Heart left ventricle (tissue), 16 donors: ENCODE results near the gene CUL4A. TPM values are rescaled to one million over a fixed set of nuclear protein-coding genes. Genes with fewer than 3 reads are reported as not detected.
A peak's percentile ranks its signal among the peaks of the same experiment; 100 is the strongest.

Experiments
- ATAC-seq, 4 donors: fragments of 200-7000 bp; cut with Tn5 transposase; one replicate each; pipeline ENCODE4 v1.9.1; 2020 to 2022; ENCODE audit warnings: moderate library complexity in 4 of 4, mild to moderate bottlenecking in 3 of 4, moderate number of reproducible peaks in 1 of 4
- DNase-seq, 5 donors: peaks; one replicate each; pipeline ENCODE4 v3.0.0-alpha.2; 2020
- H3K27ac ChIP-seq, 12 donors: fragments of 200-600 bp; sonication (generic) in 4 of 12; one replicate each; pipeline versions ENCODE4 v1.5.0 to v1.8.0; 2016 to 2022; ENCODE audit warnings: mild to moderate bottlenecking in 2 of 12
- H3K27me3 ChIP-seq, 9 donors: fragments of 200-600 bp; sonication (generic) in 2 of 9; one replicate each; pipeline versions ENCODE4 v1.5.1 to v1.8.0; 2016 to 2022; ENCODE audit warnings: mild to moderate bottlenecking in 3 of 9
- H3K36me3 ChIP-seq, 9 donors: fragments of 200-600 bp; sonication (generic) in 2 of 9; one replicate each; pipeline versions ENCODE4 v1.5.0 to v1.8.0; 2018 to 2022; ENCODE audit warnings: mild to moderate bottlenecking in 2 of 9
- H3K4me1 ChIP-seq, 12 donors: fragments of 200-600 bp; sonication (generic) in 4 of 12; one replicate each; pipeline versions ENCODE4 v1.5.0 to v1.8.0; 2016 to 2022; ENCODE audit warnings: mild to moderate bottlenecking in 3 of 12
- H3K4me3 ChIP-seq, 12 donors: fragments of 200-600 bp; sonication (generic) in 4 of 12; one replicate each; pipeline versions ENCODE4 v1.5.0 to v1.8.0; 2017 to 2022; ENCODE audit warnings: mild to moderate bottlenecking in 9 of 12, moderate library complexity in 4 of 12
- H3K9me3 ChIP-seq, 12 donors: fragments of 200-600 bp; sonication (generic) in 4 of 12; one replicate each; pipeline versions ENCODE4 v1.5.0 to v1.8.0; 2016 to 2022; ENCODE audit warnings: mild to moderate bottlenecking in 1 of 12
- POLR2A ChIP-seq, 2 donors: fragments of 450-650 bp; IDR thresholded peaks; one replicate each; pipeline ENCODE4 v1.6.1; 2017; ENCODE audit warnings: antibody characterized with exemption in 2 of 2, mild to moderate bottlenecking in 2 of 2, moderate library complexity in 2 of 2
- WGBS, 4 donors: extraction: QIAGEN DNeasy Blood & Tissue Kit in 2 of 4; methylation state at CpG; one replicate each; pipeline versions ENCODE4 v1.1.5 to v1.1.7; 2013 to 2018; 5-methylcytosine and 5-hydroxymethylcytosine counted together
- intact Hi-C, 10 donors: fragments of 100-400 bp; cut with DNase I; formaldehyde crosslinking; loops; one replicate each; pipeline versions ENCODE4 v1.11.1 to v1.14.2; 2022
- polyA plus RNA-seq, 2 donors: library from polyadenylated mRNA; stranded (reverse); fragments of 200-250 nt; gene quantifications; one replicate each; pipeline ENCODE4 v1.2.3, GENCODE V29; 2013
- total RNA-seq, 9 donors: library from RNA; depleted of rRNA in 2 of 9; stranded (reverse); fragments of >200 nt in 2 of 9; fragmentation: NEBNext Ultra II Directional in 3 of 9; extraction: Animal tissue kit (Norgen Biotek cat#: 25700) in 3 of 9; gene quantifications; one replicate each; pipeline versions ENCODE4 v1.1.0 to v1.2.4, GENCODE V29; 2016 to 2023
- TF ChIP-seq, protein P1 (sequence below), 12 donors: fragments of 200-600 bp; sonication (generic) in 4 of 12; IDR thresholded peaks; one replicate each; pipeline versions ENCODE4 v1.5.0 to v1.8.0; 2018 to 2022; ENCODE audit warnings: antibody characterized with exemption in 12 of 12, mild to moderate bottlenecking in 5 of 12
- donor health status: ischemic (EF 13 %, LVEDD 7.1; RV severe dilation, severe dysfunction).
- donor health status: healthy with polysubstance abuse.
- donor health status: DM: no; HTN: yes; CAD: no.
- donor health status: DM: no; HTN: no; CAD: no.
- donor health status: ischemic (EF 25% LVEDD 6.9; RV normal size, moderate dysfunction).
- donor health status: ischemic (EF 25% LVEDD 5.7; RV mildly dilated, moderate dysfunction).
- donor health status: healthy.
- donor health status: DM: yes; HTN: yes; CAD: no.
- donor health status: ischemic (EF 35%, LVEDD 5.7; RV mildly dilated, moderate dysfunction).
- donor health status: nonischemic (EF 11% LVEDD 7.7; RV severe dilation, severe dysfunction).
- donor health status: DM: yes; HTN: yes; CAD: no.
- donor health status: PGD.
- donor health status: ischemic (EF 29% LVEDD 5.4; RV normal size, mild dysfunction).
- donor health status: nonischemic (EF 23%, LVEDD 6.1; RV moderate dilation, normal function).

CUL4A gene
- total and polyA plus RNA-seq, 11 donors, result 29.7 to 121 (median 109) TPM

- peaks cover 0 to 4% (median 0%) of the 10 kb centered on the region in 9 donors for H3K36me3 ChIP-seq
- peaks cover 0 to 24% (median 12%) of the 10 kb centered on the region in 9 donors for H3K27me3 ChIP-seq
- peaks cover 0 to 3% (median 0%) of the 10 kb centered on the region in 12 donors for H3K4me1 ChIP-seq
- no peak overlapping the region for H3K4me3 ChIP-seq
- DNase-seq, result no peak
- peaks cover 0 to 8% (median 0%) of the 10 kb centered on the region in 12 donors for H3K9me3 ChIP-seq
- peak in 1 of 4 donors; percentile 13 for ATAC-seq
- 30 to 42% (median 32%) methylated on average over 25 of the region's 25 CpGs for WGBS, 4 donors
- no peak overlapping the region for H3K27ac ChIP-seq
- no peak for TF ChIP-seq POLR2A (IDR thresholded peaks at IDR 0.05)
- TF ChIP-seq, protein P1, sequence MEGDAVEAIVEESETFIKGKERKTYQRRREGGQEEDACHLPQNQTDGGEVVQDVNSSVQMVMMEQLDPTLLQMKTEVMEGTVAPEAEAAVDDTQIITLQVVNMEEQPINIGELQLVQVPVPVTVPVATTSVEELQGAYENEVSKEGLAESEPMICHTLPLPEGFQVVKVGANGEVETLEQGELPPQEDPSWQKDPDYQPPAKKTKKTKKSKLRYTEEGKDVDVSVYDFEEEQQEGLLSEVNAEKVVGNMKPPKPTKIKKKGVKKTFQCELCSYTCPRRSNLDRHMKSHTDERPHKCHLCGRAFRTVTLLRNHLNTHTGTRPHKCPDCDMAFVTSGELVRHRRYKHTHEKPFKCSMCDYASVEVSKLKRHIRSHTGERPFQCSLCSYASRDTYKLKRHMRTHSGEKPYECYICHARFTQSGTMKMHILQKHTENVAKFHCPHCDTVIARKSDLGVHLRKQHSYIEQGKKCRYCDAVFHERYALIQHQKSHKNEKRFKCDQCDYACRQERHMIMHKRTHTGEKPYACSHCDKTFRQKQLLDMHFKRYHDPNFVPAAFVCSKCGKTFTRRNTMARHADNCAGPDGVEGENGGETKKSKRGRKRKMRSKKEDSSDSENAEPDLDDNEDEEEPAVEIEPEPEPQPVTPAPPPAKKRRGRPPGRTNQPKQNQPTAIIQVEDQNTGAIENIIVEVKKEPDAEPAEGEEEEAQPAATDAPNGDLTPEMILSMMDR (IDR thresholded peaks at IDR 0.05), result no peak
- intact Hi-C loops, result no loop called here
Observed at GRCh38 chr13:113162783-113163685, 46.4 kb upstream of the CUL4A start.

DNA sequence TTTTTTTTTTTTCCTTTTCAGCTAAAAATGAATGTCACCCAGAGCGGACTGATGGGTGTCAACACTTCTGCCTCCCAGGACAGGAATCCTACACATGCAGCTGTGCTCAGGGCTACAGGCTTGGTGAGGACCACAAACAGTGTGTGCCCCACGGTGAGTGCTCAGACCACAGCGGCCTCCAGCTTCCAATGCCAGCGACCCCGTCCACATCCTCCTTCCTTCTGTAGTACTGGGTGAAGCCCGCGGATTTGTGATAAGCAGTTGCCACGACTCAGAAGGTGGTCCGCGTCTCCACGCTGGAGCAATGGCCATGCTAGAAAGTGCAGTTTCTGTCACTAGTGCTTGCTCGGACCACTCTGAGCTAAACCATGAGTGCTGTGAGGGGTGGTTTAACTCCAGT lies 44.9 kb upstream of the CUL4A start:
- Histone ChIP-seq H3K9me3 (peaks cover 0 to 10% (median 0%) of the 10 kb centered on the region in 12 donors), H3K4me1 (peaks cover 0 to 6% (median 0%) of the 10 kb centered on the region in 12 donors), H3K36me3 (peaks cover 0 to 14% (median 0%) of the 10 kb centered on the region in 9 donors), H3K27me3 (peaks cover 0 to 24% (median 12%) of the 10 kb centered on the region in 9 donors), H3K27ac (no peak overlapping the region), H3K4me3 (no peak overlapping the region)
- DNase-seq (no peak), ATAC-seq (no peak)
- intact Hi-C loops, result no loop called here
- TF ChIP-seq, protein P1 (IDR thresholded peaks at IDR 0.05), result no peak
- TF ChIP-seq POLR2A (IDR thresholded peaks at IDR 0.05), result no peak
- 70 to 77% (median 76%) methylated on average over 12 of the region's 12 CpGs for WGBS, 4 donors

- WGBS, 4 donors, result 78 to 89% (median 85%) methylated on average over 10 of the region's 10 CpGs
- no peak for DNase-seq
- Histone ChIP-seq H3K36me3 (peaks cover 0 to 18% (median 5%) of the 10 kb centered on the region in 9 donors), H3K27ac (no peak overlapping the region), H3K27me3 (peaks cover 0 to 8% (median 3%) of the 10 kb centered on the region in 9 donors), H3K4me1 (peaks cover 0 to 11% (median 4%) of the 10 kb centered on the region in 12 donors), H3K4me3 (no peak overlapping the region), H3K9me3 (peaks cover 0 to 10% (median 0%) of the 10 kb centered on the region in 12 donors)
- no peak for TF ChIP-seq POLR2A (IDR thresholded peaks at IDR 0.05)
- TF ChIP-seq, protein P1 (IDR thresholded peaks at IDR 0.05), result no peak
- ATAC-seq, result no peak
- intact Hi-C loops, result no loop called here
Observed at GRCh38 chr13:113166266-113166665, 43.1 kb upstream of the CUL4A start.

DNA sequence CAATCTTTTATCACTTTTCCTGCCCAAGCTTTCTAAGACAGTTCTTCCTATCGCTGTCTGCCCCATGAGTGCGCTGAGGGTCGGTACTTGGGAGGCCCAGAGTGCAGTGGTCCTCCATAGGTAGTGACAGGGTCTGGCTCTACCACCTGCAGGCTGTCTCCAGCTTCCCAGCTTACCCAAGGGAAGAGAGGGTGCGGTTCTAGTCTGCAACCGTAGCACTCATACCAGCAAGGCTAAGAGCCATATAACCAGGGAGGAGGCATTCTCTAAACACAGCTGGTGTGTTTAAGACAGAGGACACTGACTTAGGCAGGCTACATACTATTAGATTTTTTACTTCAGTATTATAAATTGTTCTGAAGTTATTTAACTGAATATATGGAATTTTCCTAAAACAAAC lies 42.7 kb upstream of the CUL4A start:
- Histone ChIP-seq H3K27me3 (peaks cover 0 to 7% (median 0%) of the 10 kb centered on the region in 9 donors), H3K4me3 (no peak overlapping the region), H3K9me3 (peaks cover 0 to 10% (median 0%) of the 10 kb centered on the region in 12 donors), H3K4me1 (peaks cover 0 to 11% (median 4%) of the 10 kb centered on the region in 12 donors), H3K36me3 (peaks cover 0 to 23% (median 10%) of the 10 kb centered on the region in 9 donors), H3K27ac (no peak overlapping the region)
- no peak for TF ChIP-seq POLR2A (IDR thresholded peaks at IDR 0.05)
- TF ChIP-seq, protein P1 (IDR thresholded peaks at IDR 0.05), result no peak
- intact Hi-C loops, result no loop called here
- ATAC-seq (no peak), DNase-seq (no peak)
- 76 to 89% (median 79%) methylated on average over 5 of the region's 5 CpGs for WGBS, 4 donors
